ENCODE data around the gene MTPN.

The MTPN gene

DNA sequence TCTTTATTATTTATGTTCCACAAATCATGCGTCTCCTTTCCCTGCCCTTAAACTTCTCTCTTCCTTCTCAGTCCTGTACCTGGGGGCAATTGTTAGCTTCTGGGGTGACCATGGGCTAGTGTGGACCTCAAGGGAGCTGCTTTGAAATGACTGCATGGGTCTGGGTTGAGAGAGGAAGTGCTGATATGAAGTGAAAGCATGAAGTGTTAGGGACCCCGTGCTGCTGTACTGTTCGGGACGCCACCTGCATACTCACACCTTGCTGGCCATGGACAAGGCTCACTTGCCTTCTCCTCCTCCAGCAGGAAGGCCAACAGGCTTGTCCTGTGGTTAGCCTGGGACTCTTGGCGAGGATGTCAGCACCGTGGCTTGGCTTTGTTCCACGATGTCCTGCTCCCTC, 56.7 kb downstream of the MTPN start:
- DNase-seq: no peak

DNA sequence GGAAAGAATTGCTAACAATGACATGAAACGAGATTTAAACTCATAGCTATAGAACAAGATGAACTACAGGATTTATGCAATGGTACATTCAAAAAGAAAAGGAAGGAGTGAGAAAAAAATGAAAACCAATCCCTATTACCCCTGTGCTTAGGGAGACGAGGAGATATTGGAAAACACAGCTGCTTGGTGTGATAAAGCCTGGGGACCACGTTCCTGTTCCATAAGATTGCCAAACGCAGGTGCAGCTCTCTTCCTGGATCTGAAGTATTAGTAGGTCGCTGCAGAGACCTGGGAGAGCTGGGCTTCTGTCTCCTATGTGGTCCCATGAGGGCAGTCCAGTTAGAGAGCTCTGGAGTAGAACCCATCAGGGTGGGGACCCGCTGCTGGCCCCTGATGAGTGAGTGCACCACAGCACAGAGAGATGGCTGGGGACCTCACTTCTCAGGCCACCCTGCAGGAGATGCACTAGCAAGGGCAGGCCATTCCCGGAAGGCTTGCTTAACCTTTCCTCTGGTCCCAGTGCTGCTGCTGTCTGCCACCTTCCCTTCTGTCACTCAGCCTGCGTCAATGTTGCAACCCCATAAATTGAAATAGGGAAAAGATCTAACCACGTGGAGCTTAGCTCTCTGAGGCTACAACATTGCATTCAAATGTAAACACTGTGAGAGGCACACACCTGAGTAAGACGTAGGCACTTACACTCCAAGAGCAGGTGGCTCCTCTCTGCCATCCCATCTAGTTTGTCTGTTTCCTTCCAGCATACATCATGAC, 57.9 kb downstream of the MTPN start:
- no peak for DNase-seq

DNA sequence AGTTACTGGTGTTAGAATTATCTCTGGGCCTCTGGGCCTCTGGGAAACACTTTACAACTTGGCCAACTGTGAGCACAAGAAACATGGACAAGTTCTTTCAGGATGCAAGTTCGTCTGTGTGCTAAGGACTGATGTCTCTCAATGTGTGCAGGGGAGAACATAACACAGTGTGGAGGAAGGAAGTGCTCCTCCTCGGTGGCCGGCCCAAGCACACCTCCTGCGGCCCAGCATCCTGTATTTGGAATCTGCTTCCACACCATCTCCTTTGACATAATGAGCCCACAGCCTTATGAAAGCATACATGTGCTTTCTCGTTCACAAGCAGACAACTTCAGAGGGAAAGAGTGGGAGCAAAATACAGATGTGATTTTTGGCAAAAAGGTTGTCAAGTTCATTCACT, 59.0 kb downstream of the MTPN start:
- no peak for DNase-seq

DNA sequence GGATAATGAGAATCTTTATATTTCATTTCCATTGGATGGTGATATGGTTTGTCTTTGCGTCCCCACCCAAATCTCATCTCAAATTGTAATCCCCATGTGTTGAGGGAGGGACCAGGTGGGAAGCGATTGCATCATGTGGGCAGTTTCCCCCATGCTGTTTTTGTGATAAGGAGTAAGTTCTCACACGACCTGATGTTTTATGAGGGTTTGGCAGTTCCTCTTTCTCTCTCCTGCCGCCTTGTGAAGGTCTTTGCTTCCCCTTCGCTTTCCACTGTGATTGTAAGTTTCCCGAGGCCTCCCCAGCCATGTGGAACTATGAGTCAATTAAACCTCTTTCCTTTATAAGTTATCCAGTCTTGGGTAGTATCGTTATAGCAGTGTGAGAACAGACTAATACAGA, 59.4 kb downstream of the MTPN start:
- DNase-seq: no peak

DNA sequence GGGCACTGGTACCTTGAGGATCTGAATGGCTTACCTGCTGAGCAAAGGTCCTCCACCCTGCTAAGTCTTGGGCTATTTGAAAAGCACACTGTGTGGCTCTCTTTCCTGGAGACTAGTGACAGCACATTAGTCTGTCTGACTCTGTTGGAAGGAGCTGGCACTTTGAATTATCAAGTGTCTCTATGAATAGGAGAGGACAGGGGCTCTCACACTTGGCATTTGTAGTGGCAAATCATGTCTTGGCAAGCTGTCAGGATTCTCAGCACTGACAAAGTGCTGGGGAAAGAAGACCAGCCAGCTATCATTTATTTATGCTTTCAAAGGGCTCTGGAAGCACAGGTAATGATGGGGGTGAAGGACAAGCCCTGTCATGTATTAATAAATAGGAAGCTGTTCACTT, 62.8 kb downstream of the MTPN start:
- DNase-seq: no peak

DNA sequence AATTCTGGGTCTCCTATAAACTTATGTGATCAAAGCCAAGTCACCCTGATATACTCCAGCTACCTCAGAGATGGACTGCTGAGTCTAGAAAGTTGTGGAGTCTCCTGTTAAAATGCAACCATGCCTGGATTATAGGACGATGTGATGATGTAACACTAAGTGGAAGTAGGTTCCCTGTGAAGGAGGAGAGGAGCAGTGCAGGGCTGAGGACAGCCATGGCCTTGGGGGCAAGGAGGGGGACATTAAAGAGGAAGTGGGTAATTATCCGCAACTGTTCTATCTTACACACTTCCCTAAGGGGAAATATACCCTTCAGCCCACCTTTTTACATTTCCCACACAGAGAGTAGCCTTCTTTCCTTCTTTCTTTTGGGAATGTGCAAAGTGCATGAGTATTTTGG, 63.8 kb downstream of the MTPN start:
- DNase-seq: no peak

DNA sequence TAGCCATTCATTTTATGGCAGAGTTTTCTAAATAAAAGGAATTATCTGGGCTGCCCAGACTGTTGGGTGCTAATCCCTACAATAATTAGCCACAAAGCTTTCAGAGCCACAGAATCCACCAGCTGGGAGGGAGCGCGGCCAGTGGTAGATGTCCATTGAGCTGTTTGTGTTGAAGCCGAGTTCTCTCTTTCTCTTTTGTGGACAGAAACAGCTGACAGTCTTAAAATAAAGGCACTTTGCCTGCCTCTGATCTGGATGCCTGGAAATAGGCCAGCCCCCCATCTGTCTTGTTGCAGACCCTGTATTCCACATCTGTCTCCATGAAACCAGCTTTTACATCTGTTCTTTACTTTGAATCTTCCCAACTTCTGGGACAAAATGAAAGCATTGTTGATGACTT, 66.1 kb downstream of the MTPN start:
- no peak for DNase-seq

DNA sequence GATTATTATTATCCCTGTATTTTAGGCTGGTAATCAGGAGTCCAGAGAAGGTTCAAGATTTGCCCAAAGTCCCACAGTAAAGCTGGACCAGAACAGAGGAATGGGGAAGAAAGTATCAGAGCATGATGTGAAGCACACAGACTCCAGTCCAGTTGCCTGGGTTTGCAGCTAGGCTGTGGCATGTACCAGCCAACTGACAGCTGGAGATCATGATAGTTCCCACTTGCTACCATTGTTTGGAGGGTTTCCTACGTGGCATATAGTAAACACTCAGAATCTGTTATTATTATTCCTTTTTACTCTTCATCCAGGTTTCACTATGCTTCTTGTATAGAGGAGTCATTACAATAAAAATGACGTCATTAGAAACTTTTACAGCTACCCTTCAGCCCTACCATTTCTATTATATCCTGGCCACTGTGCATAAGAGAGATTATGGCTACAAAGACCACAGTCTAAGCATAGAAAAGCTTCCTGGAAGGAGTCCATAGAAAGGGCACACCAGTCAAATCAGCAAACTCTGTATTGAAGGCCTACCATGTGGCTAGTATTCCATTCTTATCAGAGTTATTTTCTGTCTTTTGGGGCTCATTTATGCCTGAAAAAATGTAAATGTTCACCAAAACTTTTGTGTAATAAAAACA, 66.6 kb downstream of the MTPN start:
- no peak for DNase-seq

DNA sequence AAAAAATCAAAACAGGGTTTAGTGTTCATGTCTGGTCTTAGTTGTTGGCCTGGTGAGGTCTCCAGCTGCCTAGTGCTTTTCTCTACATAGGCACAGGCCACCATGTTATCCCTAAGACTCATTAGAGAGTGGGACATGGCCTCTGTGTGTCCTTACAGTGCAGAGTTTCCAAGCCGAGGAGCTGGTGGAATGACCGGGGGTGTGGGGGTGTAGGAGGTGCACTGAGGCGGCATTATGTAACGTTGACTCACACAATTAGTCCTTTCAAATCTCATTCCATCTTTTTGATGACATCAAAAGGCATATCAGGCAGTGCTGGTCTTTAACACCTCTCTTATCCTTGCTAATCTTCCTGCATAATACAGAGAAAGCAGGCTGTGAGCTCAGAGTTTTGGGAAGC, 71.3 kb downstream of the MTPN start:
- no peak for DNase-seq

DNA sequence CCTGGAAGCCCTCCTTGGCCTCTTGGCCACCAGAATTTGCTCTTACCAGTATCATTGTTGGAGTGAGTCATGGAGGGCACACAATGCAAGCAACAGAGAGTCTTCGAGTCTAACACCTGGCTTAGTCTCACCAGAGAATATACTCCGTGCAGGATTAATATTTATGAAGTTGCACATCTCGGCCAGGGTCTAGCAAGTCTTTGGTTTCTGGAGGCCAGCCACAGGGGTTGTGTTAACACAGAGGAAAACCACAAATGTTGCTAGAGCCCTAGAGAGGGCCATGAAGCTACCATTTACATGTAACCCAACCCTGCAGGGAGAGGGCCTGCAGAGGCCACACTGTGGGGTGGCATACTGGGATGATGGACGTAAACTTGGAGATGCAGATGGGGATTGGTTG, 71.8 kb downstream of the MTPN start:
- DNase-seq: no peak

DNA sequence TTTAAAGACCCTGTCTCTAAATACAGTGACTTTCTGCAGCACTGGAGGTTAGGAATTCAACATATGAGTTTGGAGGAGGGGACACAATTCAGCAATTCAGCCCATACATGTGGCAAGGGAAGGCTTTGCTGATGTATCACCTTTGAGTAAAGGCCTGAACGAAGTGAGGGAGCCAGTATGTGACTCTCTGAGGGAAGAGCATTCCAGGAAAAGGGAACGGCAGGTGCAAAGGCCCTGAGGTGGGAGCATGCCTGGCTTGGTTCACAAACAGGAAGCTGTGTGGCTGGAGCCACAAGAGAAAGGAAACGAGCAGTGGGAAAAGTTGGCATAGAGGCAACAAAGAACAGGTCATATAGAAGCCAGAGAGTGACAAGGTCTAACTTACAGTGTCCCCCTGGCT, 72.9 kb downstream of the MTPN start:
- DNase-seq: no peak

DNA sequence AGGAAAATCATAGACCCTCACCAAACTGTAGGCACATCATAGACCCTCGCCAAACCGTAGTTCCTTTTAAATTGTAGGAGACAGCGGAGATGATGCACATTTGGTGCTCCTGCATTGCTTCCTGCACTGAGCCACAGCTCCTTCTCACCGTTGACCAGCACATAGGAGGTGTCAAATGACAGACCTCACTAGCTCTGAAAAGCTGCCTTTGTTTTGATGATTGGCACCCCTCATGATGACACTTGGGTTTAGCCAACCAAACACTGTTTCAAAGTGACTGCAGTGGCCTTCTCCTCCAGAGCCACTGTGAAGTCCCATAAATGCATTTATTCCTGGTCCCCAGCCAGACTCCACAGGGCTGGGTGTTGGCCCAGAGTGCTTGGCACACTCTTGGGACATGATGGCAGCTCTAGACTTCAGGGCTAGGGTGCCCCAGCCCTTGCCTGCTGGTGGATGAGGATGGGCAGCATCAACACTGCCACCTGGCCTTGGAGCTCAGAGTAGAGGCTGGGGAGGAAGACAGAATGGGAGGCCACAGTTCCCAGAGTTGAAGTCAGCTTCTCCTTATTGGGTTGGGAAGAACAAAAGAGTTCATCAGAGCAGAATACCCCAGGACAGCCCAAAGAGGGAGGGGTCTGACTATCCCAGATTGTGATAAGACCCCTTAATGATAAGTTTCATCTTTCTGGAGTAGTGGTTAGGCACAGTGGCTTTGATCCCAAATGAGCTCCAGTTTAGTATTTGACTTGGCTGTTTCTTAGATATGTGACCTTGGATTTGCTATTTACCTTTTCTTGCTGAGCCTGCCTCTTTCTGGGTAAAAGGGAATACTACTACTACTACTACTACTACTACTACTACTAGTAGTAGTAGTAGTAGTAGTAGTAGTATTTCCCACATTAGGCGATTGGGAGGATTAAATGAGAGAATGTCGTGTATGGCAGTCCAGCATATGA, 75.3 kb downstream of the MTPN start:
- no peak for DNase-seq

DNA sequence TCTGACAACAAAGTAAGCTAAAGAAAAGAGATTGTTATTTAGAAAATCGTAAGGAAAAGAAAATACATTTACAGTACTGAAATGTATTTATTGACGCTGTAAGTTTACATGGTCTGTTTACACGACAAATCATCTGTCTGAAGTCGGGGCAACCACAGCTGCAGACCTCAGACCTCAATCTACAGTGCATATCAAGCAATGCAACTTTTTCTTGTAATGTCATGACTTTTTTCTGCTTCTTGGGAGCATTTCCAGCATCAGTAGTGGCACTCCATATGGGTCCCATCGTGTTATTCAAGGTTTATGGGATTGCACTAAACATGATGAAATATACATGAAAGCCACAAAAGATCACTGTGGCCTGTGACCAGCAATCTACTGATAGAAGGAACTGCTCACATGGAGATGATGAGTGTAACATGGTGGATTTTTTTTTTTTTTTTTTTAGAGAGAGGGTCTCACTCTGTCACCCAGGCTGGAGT, 77.1 kb downstream of the MTPN start:
- no peak for DNase-seq

DNA sequence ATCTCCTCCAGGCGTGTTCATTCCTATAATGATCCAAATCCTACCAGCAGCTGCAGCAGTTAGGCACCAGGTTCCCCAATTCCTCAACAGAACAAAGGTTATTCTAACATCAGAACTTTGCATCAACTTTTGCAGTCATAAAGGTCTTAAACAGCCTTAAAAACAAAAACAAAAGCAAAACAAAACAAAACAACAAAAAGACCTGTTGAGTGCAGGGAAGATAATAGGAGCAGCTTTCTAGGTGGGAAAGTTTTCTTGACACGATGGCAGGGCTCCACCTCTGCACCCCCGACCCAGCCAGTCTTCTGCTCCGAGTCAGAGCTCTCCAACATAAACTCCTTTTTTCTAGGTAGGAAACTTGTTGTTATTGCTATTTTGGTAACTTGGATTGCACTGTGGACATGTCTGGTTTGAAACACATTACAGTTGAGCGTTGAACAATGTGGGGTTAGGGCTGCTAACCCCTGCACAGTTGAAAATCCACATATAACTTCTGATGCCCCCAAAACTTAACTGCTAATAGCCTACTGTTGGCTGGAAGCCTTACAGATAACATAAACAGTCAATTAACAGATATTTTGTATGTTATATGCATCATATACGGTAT, 77.6 kb downstream of the MTPN start:
- no peak for DNase-seq

DNA sequence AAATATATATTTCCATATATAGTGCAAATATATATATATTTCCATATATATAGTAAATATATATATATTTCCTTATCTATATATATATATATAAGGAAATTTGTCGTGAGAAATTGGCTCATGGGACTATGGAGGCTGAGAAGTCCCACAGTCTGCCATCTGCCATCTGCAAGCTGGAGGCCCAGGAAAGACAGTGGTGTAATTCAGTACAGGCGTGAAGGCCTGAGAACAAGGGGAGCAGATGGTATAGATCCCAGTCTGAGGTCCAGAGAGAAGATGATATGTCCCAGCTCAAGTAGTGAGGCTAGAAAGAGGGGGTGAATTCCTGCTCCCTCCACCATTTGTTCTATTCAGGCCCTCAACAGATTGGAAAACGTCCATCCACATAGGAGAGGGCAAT, 78.9 kb downstream of the MTPN start:
- DNase-seq: no peak

DNA sequence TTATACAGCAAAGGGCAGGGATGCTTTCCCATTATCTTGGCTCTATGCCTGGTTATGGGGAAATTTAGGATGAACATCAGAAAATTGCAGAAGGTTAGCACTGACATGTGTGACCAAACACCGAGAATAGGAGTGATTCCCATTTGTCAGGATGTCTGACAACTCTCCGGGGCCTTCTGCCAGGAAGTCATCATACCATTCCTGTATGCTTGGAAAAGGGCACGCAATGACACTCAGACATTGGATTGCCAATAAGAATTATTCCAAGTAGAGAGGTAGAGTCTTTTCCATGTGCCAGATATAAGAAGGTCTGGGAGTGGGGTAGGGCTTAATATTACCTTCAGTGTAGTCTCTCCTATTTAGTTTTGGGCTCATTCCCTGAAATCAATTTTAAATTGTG, 82.3 kb downstream of the MTPN start:
- DNase-seq: no peak

DNA sequence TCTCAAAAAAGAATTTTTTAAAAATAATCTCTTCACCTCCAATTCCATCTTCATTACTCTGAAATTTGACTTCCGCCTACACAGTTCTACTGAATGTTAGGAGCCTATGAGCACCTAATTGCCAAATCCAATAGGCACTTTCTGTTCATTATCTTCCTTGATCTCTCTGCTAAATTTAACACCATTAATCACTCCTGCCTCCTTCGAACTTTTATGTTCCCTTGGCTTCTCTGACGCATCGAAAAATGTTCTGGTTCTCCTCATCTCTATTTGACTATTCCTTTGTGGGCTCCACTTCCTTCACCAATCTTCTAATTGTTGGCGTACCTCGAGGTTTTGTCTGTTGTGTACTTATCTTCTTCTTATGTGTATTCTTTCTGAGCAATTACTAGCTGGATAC, 87.3 kb downstream of the MTPN start:
- no peak for DNase-seq

DNA sequence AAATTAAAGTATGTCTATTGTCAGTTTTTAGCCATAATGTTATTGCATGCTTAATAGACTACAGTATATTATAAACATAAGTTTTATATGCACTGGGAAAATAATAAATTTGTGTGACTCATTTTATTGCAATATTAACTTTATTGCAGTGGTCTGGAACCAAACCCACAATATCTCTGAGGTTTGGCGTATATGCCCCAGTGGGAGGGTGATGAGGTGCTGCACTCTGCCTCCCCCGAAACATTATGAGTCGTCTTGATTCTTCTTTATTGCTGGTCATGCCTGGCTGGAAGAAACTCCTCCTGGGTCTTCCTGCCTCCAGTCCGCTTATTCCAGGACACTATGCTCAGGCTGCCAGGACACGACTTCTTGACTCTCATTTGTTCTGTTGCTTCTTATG, 88.4 kb downstream of the MTPN start:
- no peak for DNase-seq

DNA sequence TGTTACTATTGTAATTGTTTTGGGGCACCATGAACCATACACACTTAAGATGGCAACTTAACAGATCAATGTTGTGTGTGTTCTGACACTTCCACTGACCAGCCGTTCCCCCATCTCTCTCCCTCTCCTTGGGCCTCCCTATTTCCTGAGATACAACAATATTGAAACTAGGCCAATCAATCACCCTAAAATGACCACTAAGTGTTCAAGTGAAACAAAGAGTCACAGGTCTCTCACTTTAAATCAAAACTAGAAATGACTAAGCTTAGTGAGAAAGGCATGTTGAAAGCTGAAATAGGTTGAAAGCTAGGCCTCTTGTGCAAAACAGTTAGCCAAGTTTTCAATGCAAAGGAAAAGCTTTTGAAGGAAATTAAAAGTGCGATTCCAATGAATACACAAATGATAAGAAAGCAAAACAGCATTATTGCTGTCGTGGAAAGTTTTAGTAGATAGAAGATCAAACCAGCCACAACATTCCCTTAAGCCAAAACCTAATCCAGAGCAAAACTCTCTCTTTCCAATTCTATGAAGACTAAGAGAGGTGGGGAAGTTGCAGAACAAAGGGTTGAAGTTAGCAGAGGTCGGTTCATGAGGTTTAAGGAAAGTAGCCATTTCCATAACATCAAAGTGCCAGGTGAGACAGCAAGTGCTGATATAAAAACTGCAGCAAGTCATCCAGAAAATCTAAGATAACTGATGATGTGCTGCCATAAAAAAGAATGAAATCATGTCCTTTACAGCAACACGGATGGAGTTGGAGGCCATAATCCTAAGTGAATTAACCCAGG, 90.6 kb downstream of the MTPN start:
- DNase-seq: no peak

DNA sequence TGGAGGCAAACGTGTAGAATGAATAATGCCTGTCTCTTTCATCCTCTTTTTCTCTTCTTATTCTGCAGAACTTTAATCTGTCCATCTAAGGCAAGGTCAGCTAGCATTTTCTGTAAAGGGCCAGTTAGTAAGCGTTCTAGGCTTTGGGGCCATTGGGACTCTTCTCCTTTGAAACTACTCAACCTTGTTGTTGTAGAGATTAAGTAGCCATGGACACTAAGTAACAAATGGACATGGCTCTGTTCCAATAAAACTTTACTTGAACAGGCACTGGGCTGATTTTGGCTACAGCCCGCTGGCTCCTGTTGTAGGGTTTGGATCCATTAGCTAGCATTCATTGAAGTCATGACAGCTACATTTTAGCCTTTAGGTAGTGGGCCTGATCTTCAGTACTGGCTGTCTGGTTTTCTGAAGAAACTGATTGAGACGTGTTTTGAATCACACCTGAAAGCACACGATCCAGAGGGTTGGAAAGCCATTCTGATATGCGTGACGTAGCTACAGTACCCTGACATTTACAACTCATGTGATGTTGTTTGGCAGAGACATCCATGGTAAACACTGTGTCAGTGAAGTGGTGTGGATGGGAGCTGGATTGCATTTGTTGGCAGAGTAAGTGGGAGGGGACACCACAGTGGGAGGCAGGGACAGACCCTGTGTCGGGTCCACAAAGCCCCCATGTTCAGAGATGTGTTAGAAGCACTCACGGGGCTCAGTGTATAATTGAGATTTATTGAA, 92.5 kb downstream of the MTPN start:
- DNase-seq: no peak

DNA sequence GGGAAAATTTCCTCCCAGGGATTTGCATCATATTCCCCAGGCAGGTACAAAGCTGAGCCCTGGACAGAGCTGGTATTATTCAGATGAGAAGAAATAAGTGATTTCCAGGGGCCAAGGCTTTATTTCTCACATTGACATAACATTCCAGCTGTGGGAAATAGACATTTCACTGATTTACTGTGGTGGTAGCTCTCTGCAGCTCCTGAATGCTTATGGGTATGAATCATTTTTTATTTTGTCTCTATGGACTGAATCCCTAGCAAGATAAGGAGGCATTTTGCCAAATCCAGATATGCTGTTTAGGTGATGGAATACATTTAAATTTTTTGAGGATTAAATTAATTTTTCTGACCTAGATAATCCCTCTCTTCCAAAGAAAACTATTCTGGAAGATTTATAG, 97.9 kb downstream of the MTPN start:
- DNase-seq: no peak

DNA sequence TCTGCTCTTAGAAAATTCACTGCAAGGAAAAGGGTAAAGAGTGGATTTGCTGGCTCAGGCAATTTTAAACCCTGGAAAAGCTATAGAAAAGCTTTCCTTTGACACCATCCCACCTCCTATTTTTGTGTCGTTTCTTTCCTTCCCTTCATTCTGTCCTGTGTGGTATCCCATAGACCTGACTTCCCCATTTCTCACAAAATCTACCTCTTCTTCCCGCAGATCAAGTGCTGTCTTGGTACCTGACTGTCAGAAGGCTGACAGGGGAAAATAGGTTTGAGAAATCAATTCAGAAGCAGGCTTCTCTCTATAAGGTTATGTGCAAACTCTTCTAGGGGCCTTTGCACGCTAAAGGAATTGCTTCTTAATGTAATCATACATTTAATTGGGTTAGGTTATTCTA, 98.9 kb downstream of the MTPN start:
- DNase-seq: no peak
